Stomach (tissue), 9 donors: Measurements from ENCODE around the gene INTS1. TPM values are rescaled to one million over a fixed set of nuclear protein-coding genes. Genes with fewer than 3 reads are reported as not detected.

ENCODE experiments used
- DNase-seq, 2 donors: peaks; one replicate each; pipeline versions ENCODE4 v3.0.0 to v3.0.0-alpha.2; 2013 to 2019
- H3K27ac ChIP-seq, 5 donors: fragments of 200-600 bp in 4 of 5; sonication (generic) in 4 of 5; one replicate each; pipeline ENCODE4 v1.5.1; 2013 to 2019; ENCODE audit warnings: mild to moderate bottlenecking in 1 of 5, moderate library complexity in 1 of 5
- H3K27me3 ChIP-seq, 3 donors: fragments of 200-600 bp; sonication (generic); one replicate each; pipeline ENCODE4 v1.5.1; 2017 to 2019; ENCODE audit warnings: mixed run types in 1 of 3
- H3K36me3 ChIP-seq, 4 donors: fragments of 200-600 bp; sonication (generic); 1 replicate in 3 of 4; 2 replicates in 1 of 4; pipeline ENCODE4 v1.5.1; 2016 to 2019
- H3K4me1 ChIP-seq, 4 donors: fragments of 200-600 bp; sonication (generic); one replicate each; pipeline ENCODE4 v1.5.1; 2016 to 2019
- H3K4me3 ChIP-seq, 4 donors: fragments of 200-600 bp; sonication (generic) in 3 of 4; one replicate each; pipeline ENCODE4 v1.5.1; 2016 to 2019; ENCODE audit warnings: mild to moderate bottlenecking in 1 of 4
- H3K9me3 ChIP-seq, 4 donors: fragments of 200-600 bp; sonication (generic); one replicate each; pipeline ENCODE4 v1.5.1; 2016 to 2019
- CTCF ChIP-seq, 7 experiments: fragments of 450-650 bp in 4 of 7; fragments of 200-600 bp in 3 of 7; sonication (generic) in 3 of 7; IDR thresholded peaks; one replicate each; pipeline ENCODE4 v1.5.1; 2016 to 2019; ENCODE audit warnings: antibody characterized with exemption in 7 of 7, control low read depth in 2 of 7, mild to moderate bottlenecking in 1 of 7
- EP300 ChIP-seq: sonication (generic); formaldehyde crosslinking; IDR thresholded peaks from one replicate; pipeline ENCODE4 v1.6.1; 2017; ENCODE audit warnings: antibody characterized with exemption
- POLR2A ChIP-seq, 4 donors: fragments of 450-650 bp; IDR thresholded peaks; one replicate each; pipeline ENCODE4 v1.6.1; 2016; ENCODE audit warnings: antibody characterized with exemption in 4 of 4, control low read depth in 2 of 4, mild to moderate bottlenecking in 1 of 4, moderate library complexity in 1 of 4
- POLR2AphosphoS5 ChIP-seq, 3 donors: sonication (generic); formaldehyde crosslinking; IDR thresholded peaks; one replicate each; pipeline ENCODE4 v1.6.1; 2016; ENCODE audit warnings: antibody characterized with exemption in 3 of 3
- WGBS, 5 donors: extraction: QIAGEN DNeasy Blood & Tissue Kit in 3 of 5; methylation state at CpG; one replicate each; pipeline versions ENCODE4 v1.1.5 to v1.1.7; 2013 to 2018; 5-methylcytosine and 5-hydroxymethylcytosine counted together
- intact Hi-C: fragments of 100-400 bp; cut with DNase I; formaldehyde crosslinking; loops from one replicate; pipeline ENCODE4 v1.15.1; 2023; ENCODE audit warnings: low total_unique reads
- polyA plus RNA-seq, 3 donors: library from polyadenylated mRNA; stranded (reverse); fragments of 200-250 nt; gene quantifications; one replicate each; pipeline ENCODE4 v1.2.3, GENCODE V29; 2013
- total RNA-seq, 5 donors: library from RNA; depleted of rRNA; stranded (reverse); fragments of >200 nt; gene quantifications; one replicate each; pipeline versions ENCODE4 v1.1.0 to v1.2.3, GENCODE V29; 2014 to 2016
- donor health status: healthy with polysubstance abuse.
- donor health status: Bipolar disorder and iron deficiency.
- donor health status: healthy.

Gene INTS1
- total and polyA plus RNA-seq, 8 donors, result 24.4 to 724 (median 56.2) TPM

GRCh38 chr7:1457059-1457948 is 46.9 kb downstream of the INTS1 start:
- peaks cover 86 to 94% (median 93%) of the 10 kb centered on the region in 4 donors for H3K4me1 ChIP-seq
- DNase-seq, result no peak

GRCh38 chr7:1455955-1456354 is 48.2 kb downstream of the INTS1 start:
- peaks cover 0 to 10% (median 0%) of the 10 kb centered on the region in 4 donors for H3K36me3 ChIP-seq
- H3K27me3 ChIP-seq, result no peaks in the 10 kb centered on the region
- DNase-seq, result no peak
- peak overlapping the region; percentile 80 to 95 (median 87) for H3K27ac ChIP-seq
- intact Hi-C loops, result no loop called here
- peaks cover 73 to 92% (median 85%) of the 10 kb centered on the region in 4 donors for H3K4me1 ChIP-seq
- TF ChIP-seq CTCF (IDR thresholded peaks at IDR 0.05) (no peak), EP300 (no peak), POLR2AphosphoS5 (IDR thresholded peaks at IDR 0.05) (no peak), POLR2A (IDR thresholded peaks at IDR 0.05) (no peak)
- H3K4me3 ChIP-seq, result peak overlapping the region in 1 of 4 donors; percentile 41
- WGBS, 5 donors, result 73 to 83% (median 78%) methylated on average over 11 to 13 of the region's 13 CpGs
- no peaks in the 10 kb centered on the region for H3K9me3 ChIP-seq

More at GRCh38 chr7:1457059-1457948, 46.9 kb downstream of the INTS1 start:
- H3K4me3 ChIP-seq, result peak overlapping the region; percentile 70 to 93 (median 84)
- H3K36me3 ChIP-seq, result no peaks in the 10 kb centered on the region
- no peak for TF ChIP-seq EP300
- no peak for TF ChIP-seq CTCF (IDR thresholded peaks at IDR 0.05)
- intact Hi-C loops, result no loop called here
- no peaks in the 10 kb centered on the region for H3K27me3 ChIP-seq
- H3K9me3 ChIP-seq, result no peaks in the 10 kb centered on the region
- H3K27ac ChIP-seq, result peak overlapping the region; percentile 80 to 96 (median 94)
- WGBS, 5 donors, result 25 to 46% (median 35%) methylated on average over 14 to 18 of the region's 18 CpGs

GRCh38 chr7:1455241-1455939 is 48.8 kb downstream of the INTS1 start:
- peak overlapping the region; percentile 80 to 95 (median 87) for H3K27ac ChIP-seq
- peak overlapping the region; percentile 24 to 41 (median 26) for H3K4me3 ChIP-seq
- peaks cover 67 to 92% (median 83%) of the 10 kb centered on the region in 4 donors for H3K4me1 ChIP-seq
- DNase-seq, result peak; percentile 91 to 95
- 28 to 49% (median 42%) methylated on average over 5 to 26 of the region's 26 CpGs for WGBS, 5 donors
- H3K9me3 ChIP-seq, result no peaks in the 10 kb centered on the region
- intact Hi-C loops, result no loop called here
- H3K27me3 ChIP-seq, result no peaks in the 10 kb centered on the region
- TF ChIP-seq POLR2AphosphoS5 (IDR thresholded peaks at IDR 0.05) (peak in 2 of 3 donors; percentile 61 to 73), POLR2A (IDR thresholded peaks at IDR 0.05) (no peak)
- H3K36me3 ChIP-seq, result peaks cover 0 to 16% (median 3%) of the 10 kb centered on the region in 4 donors

GRCh38 chr7:1454542-1454941 is 49.6 kb downstream of the INTS1 start:
- intact Hi-C loops, result no loop called here
- Histone ChIP-seq H3K4me3 (peak overlapping the region; percentile 24 to 41 (median 26)), H3K4me1 (peaks cover 60 to 93% (median 83%) of the 10 kb centered on the region in 4 donors), H3K36me3 (peaks cover under 1 to 24% (median 11%) of the 10 kb centered on the region in 4 donors), H3K27ac (peak overlapping the region; percentile 80 to 95 (median 87)), H3K9me3 (no peaks in the 10 kb centered on the region), H3K27me3 (no peaks in the 10 kb centered on the region)
- DNase-seq, result peak; percentile 40 to 58
- TF ChIP-seq CTCF (IDR thresholded peaks at IDR 0.05) (no peak), POLR2AphosphoS5 (IDR thresholded peaks at IDR 0.05) (no peak), EP300 (no peak), POLR2A (IDR thresholded peaks at IDR 0.05) (no peak)
- 15 to 38% (median 18%) methylated on average over 5 to 14 of the region's 14 CpGs for WGBS, 5 donors
